ENCODE measurements around the gene KIF17. TPM values are rescaled to one million over a fixed set of nuclear protein-coding genes. Genes with fewer than 3 reads are reported as not detected.
A peak's percentile ranks its signal among the peaks of the same experiment; 100 is the strongest.

Gene KIF17
- total RNA-seq, 1 donor: 0.27 TPM

GRCh38 chr1:20700636-20701215 lies 17.1 kb downstream of the KIF17 start:
- no peak for DNase-seq (ENCODE audit: low read depth)
- no peak for TF ChIP-seq CTCF (IDR thresholded peaks at IDR 0.05; ENCODE audit: insufficient read depth, low read length)
- H3K4me3 ChIP-seq (ENCODE audit: low read depth, low read length): no peak overlapping the region

- no peak for TF ChIP-seq CTCF (IDR thresholded peaks at IDR 0.05; ENCODE audit: insufficient read depth, low read length)
- no peak for DNase-seq (ENCODE audit: low read depth)
These were observed 18.2 kb downstream of the KIF17 start for GRCh38 chr1:20699558-20699957.

GRCh38 chr1:20698195-20698910 lies 19.5 kb downstream of the KIF17 start:
- no peak overlapping the region for H3K4me3 ChIP-seq (ENCODE audit: low read depth, low read length)
- TF ChIP-seq CTCF (IDR thresholded peaks at IDR 0.05; ENCODE audit: insufficient read depth, low read length): no peak
- DNase-seq (ENCODE audit: low read depth): peak; percentile 61

More at GRCh38 chr1:20699558-20699957, 18.2 kb downstream of the KIF17 start:
- H3K4me3 ChIP-seq (ENCODE audit: low read depth, low read length): no peak overlapping the region

- no peak for DNase-seq (ENCODE audit: low read depth)
- no peak overlapping the region for H3K4me3 ChIP-seq (ENCODE audit: low read depth, low read length)
- TF ChIP-seq CTCF (IDR thresholded peaks at IDR 0.05; ENCODE audit: insufficient read depth, low read length): no peak
These were observed 20.2 kb downstream of the KIF17 start for GRCh38 chr1:20697563-20697962.

GRCh38 chr1:20696397-20697333 lies 21.1 kb downstream of the KIF17 start:
- peak; percentile 87 for TF ChIP-seq CTCF (IDR thresholded peaks at IDR 0.05; ENCODE audit: insufficient read depth, low read length)
- DNase-seq (ENCODE audit: low read depth): peak; percentile 93
- H3K4me3 ChIP-seq (ENCODE audit: low read depth, low read length): peak overlapping the region; percentile 70

GRCh38 chr1:20695515-20695914 lies 22.3 kb downstream of the KIF17 start:
- TF ChIP-seq CTCF (IDR thresholded peaks at IDR 0.05; ENCODE audit: insufficient read depth, low read length): no peak
- H3K4me3 ChIP-seq (ENCODE audit: low read depth, low read length): no peak overlapping the region
- DNase-seq (ENCODE audit: low read depth): no peak
